DOHH2 (cell line): ENCODE measurements around the gene CREBRF.

Experiments used
- H3F3A ChIP-seq: fragments of 200-600 bp; sonication (generic), shearing (Covaris generic); 2 replicates; pipeline ENCODE4 v1.6.0; 2016; ENCODE audit warnings: antibody characterized with exemption, mild to moderate bottlenecking; ENCODE audit not compliant: control insufficient read depth, insufficient read depth
- H3K27ac ChIP-seq: fragments of 200-600 bp; sonication (generic); 2 replicates; pipeline ENCODE4 v1.5.1; 2014; ENCODE audit warnings: low read depth, mild to moderate bottlenecking, low read length, moderate library complexity
- H3K27me3 ChIP-seq: fragments of 200-600 bp; sonication (generic); 2 replicates; pipeline ENCODE4 v1.6.1; 2014; ENCODE audit warnings: mild to moderate bottlenecking, low read length, mixed read lengths; ENCODE audit not compliant: control insufficient read depth
- H3K36me3 ChIP-seq: fragments of 200-600 bp; sonication (generic); 2 replicates; pipeline ENCODE4 v1.6.1; 2014; ENCODE audit warnings: mild to moderate bottlenecking, low read length, moderate library complexity, mixed read lengths; ENCODE audit not compliant: control insufficient read depth
- H3K4me1 ChIP-seq: fragments of 200-600 bp; sonication (generic); 2 replicates; pipeline ENCODE4 v1.6.1; 2014; ENCODE audit warnings: mild to moderate bottlenecking, low read length, mixed read lengths; ENCODE audit not compliant: control insufficient read depth
- H3K4me2 ChIP-seq: fragments of 200-600 bp; sonication (generic); 2 replicates; pipeline ENCODE4 v1.6.0; 2014; ENCODE audit warnings: mild to moderate bottlenecking, low read length, moderate library complexity
- H3K4me3 ChIP-seq: fragments of 200-600 bp; sonication (generic); 2 replicates; pipeline ENCODE4 v1.5.1; 2014; ENCODE audit warnings: mild to moderate bottlenecking, low read length, mixed read lengths
- H3K79me2 ChIP-seq: fragments of 200-600 bp; sonication (generic); 2 replicates; pipeline ENCODE4 v1.6.1; 2014; ENCODE audit warnings: mild to moderate bottlenecking, low read length, mixed read lengths; ENCODE audit not compliant: control insufficient read depth
- H3K9me2 ChIP-seq: fragments of 200-600 bp; sonication (generic); replicated peaks from 2 replicates; pipeline ENCODE4 v1.6.1; 2014; ENCODE audit warnings: mild to moderate bottlenecking, low read length, mixed read lengths; ENCODE audit not compliant: control insufficient read depth
- H3K9me3 ChIP-seq: fragments of 200-600 bp; sonication (generic); 2 replicates; pipeline ENCODE4 v1.6.1; 2014; ENCODE audit warnings: antibody characterized with exemption, low read length, mixed read lengths; ENCODE audit not compliant: control insufficient read depth, insufficient read depth
- H4K20me1 ChIP-seq: fragments of 200-600 bp; sonication (generic); 2 replicates; pipeline ENCODE4 v1.6.0; 2014; ENCODE audit warnings: low read depth, mild to moderate bottlenecking, antibody characterized with exemption, low read length, moderate library complexity; ENCODE audit not compliant: control insufficient read depth, insufficient read depth
- CTCF ChIP-seq: fragments of 200-600 bp; sonication (generic); IDR thresholded peaks from one replicate; pipeline ENCODE4 v1.5.1; 2014; ENCODE audit warnings: antibody characterized with exemption, mild to moderate bottlenecking, low read depth, low read length; ENCODE audit not compliant: poor library complexity, severe bottlenecking
- EZH2phosphoT487 ChIP-seq: fragments of 200-600 bp; sonication (generic); IDR thresholded peaks from 2 replicates; pipeline ENCODE4 v1.6.1; 2017; ENCODE audit warnings: borderline replicate concordance, mild to moderate bottlenecking, antibody characterized with exemption, low read length, moderate library complexity, mixed read lengths

The CREBRF gene

GRCh38 chr5:173011566-173011965 lies 44.6 kb upstream of the CREBRF start:
- TF ChIP-seq CTCF: no peak
- no peak for TF ChIP-seq EZH2phosphoT487
- peaks cover 6% of the 10 kb centered on the region; the same call in 1 of the 2 replicates for H4K20me1 ChIP-seq
- no peaks in the 10 kb centered on the region for H3K9me3 ChIP-seq
- H3K79me2 ChIP-seq: peaks cover 96% of the 10 kb centered on the region
- no peaks in the 10 kb centered on the region for H3K9me2 ChIP-seq
- no peak overlapping the region for H3K27ac ChIP-seq
- H3K4me1 ChIP-seq: peaks cover 22% of the 10 kb centered on the region
- peaks cover 17% of the 10 kb centered on the region for H3K36me3 ChIP-seq
- no peak overlapping the region for H3K4me2 ChIP-seq
- H3K27me3 ChIP-seq: no peaks in the 10 kb centered on the region
- H3K4me3 ChIP-seq: no peak overlapping the region
- no peaks in the 10 kb centered on the region for H3F3A ChIP-seq

GRCh38 chr5:173012882-173013281 lies 43.3 kb upstream of the CREBRF start:
- H3K9me2 ChIP-seq: no peaks in the 10 kb centered on the region
- H4K20me1 ChIP-seq: peaks cover 6% of the 10 kb centered on the region; the same call in 1 of the 2 replicates
- H3F3A ChIP-seq: no peaks in the 10 kb centered on the region
- H3K4me1 ChIP-seq: peaks cover 11% of the 10 kb centered on the region
- peaks cover 95% of the 10 kb centered on the region for H3K79me2 ChIP-seq
- no peak overlapping the region for H3K4me2 ChIP-seq
- no peak overlapping the region for H3K27ac ChIP-seq
- TF ChIP-seq CTCF (no peak), EZH2phosphoT487 (no peak)
- H3K4me3 ChIP-seq: no peak overlapping the region
- peaks cover 17% of the 10 kb centered on the region for H3K36me3 ChIP-seq
- no peaks in the 10 kb centered on the region for H3K27me3 ChIP-seq
- H3K9me3 ChIP-seq: no peaks in the 10 kb centered on the region

- Histone ChIP-seq H3K36me3 (peaks cover 26% of the 10 kb centered on the region), H3K27me3 (no peaks in the 10 kb centered on the region), H3K27ac (no peak overlapping the region), H3K4me3 (no peak overlapping the region), H3F3A (no peaks in the 10 kb centered on the region), H3K9me3 (no peaks in the 10 kb centered on the region), H4K20me1 (peaks cover 6% of the 10 kb centered on the region; the same call in 1 of the 2 replicates), H3K9me2 (no peaks in the 10 kb centered on the region), H3K4me2 (no peak overlapping the region), H3K79me2 (peaks cover 96% of the 10 kb centered on the region), H3K4me1 (no peaks in the 10 kb centered on the region)
- no peak for TF ChIP-seq CTCF
- no peak for TF ChIP-seq EZH2phosphoT487
Measured at GRCh38 chr5:173014671-173015070, 41.5 kb upstream of the CREBRF start.

GRCh38 chr5:173015192-173015591 lies 41.0 kb upstream of the CREBRF start:
- H3K9me3 ChIP-seq: no peaks in the 10 kb centered on the region
- no peaks in the 10 kb centered on the region for H3F3A ChIP-seq
- TF ChIP-seq CTCF (no peak), EZH2phosphoT487 (no peak)
- H3K27me3 ChIP-seq: no peaks in the 10 kb centered on the region
- H3K79me2 ChIP-seq: peaks cover 97% of the 10 kb centered on the region
- no peaks in the 10 kb centered on the region for H3K9me2 ChIP-seq
- peaks cover 29% of the 10 kb centered on the region for H3K36me3 ChIP-seq
- H3K27ac ChIP-seq: no peak overlapping the region
- H3K4me2 ChIP-seq: no peak overlapping the region
- H3K4me1 ChIP-seq: no peaks in the 10 kb centered on the region
- no peak overlapping the region for H3K4me3 ChIP-seq
- peaks cover 6% of the 10 kb centered on the region; the same call in 1 of the 2 replicates for H4K20me1 ChIP-seq
